ENCODE data around the gene SSBP4.

DNA sequence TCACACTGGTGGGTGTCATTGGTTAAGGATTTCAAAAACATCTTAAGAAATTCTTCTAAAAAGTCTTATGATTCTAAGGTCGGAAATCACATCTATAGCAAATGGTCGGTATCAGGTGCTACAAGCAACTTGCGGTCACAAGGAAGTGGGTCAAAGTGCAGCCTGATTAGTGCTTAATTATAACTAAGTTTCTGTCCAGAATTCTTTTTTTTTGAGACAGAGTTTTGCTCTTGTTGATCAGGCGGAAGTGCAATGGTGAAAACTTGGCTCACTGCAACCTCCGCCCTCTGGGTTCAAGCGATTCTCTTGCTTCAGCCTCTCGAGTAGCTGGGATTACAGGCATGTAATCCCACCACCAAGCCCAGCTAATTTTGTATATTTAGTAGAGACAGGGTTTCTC, 34.4 kb upstream of the SSBP4 start:
- TF ChIP-seq, protein P1, sequence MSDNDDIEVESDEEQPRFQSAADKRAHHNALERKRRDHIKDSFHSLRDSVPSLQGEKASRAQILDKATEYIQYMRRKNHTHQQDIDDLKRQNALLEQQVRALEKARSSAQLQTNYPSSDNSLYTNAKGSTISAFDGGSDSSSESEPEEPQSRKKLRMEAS (IDR thresholded peaks at IDR 0.05; ENCODE audit: insufficient read depth, insufficient read length), result no peak
- TF ChIP-seq, protein P2, sequence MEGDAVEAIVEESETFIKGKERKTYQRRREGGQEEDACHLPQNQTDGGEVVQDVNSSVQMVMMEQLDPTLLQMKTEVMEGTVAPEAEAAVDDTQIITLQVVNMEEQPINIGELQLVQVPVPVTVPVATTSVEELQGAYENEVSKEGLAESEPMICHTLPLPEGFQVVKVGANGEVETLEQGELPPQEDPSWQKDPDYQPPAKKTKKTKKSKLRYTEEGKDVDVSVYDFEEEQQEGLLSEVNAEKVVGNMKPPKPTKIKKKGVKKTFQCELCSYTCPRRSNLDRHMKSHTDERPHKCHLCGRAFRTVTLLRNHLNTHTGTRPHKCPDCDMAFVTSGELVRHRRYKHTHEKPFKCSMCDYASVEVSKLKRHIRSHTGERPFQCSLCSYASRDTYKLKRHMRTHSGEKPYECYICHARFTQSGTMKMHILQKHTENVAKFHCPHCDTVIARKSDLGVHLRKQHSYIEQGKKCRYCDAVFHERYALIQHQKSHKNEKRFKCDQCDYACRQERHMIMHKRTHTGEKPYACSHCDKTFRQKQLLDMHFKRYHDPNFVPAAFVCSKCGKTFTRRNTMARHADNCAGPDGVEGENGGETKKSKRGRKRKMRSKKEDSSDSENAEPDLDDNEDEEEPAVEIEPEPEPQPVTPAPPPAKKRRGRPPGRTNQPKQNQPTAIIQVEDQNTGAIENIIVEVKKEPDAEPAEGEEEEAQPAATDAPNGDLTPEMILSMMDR (IDR thresholded peaks at IDR 0.05; ENCODE audit: extremely low read depth in 1 of 2, insufficient read depth in 1 of 2, low read depth in 1 of 2, low read length in 2 of 2), result no peak
- TF ChIP-seq POLR2AphosphoS5 (IDR thresholded peaks at IDR 0.05; ENCODE audit: insufficient read depth, low read depth, low read length) (no peak), POLR2A (IDR thresholded peaks at IDR 0.05; ENCODE audit: low read depth, low read length) (no peak)
